ENCODE results near the gene NAV2. TPM values are rescaled to one million over a fixed set of nuclear protein-coding genes. Genes with fewer than 3 reads are reported as not detected.

The NAV2 gene
- total RNA-seq, 1 experiment from 2014 or later: 139 TPM

GRCh38 chr11:20085918-20086317, 373.3 kb downstream of the NAV2 start:
- CTCF ChIA-PET: interaction anchor here (0.7 to 1.7 kb wide), 2 partner anchors 135 to 843 kb away, joined by 3 to 6 read pairs; no protein-coding TSS in a partner anchor
- no peak for TF ChIP-seq CTCF (IDR thresholded peaks at IDR 0.05; ENCODE audit: unreplicated experiment)
- Mint-ChIP-seq H3K36me3 (ENCODE audit: insufficient read depth, unreplicated experiment) (peaks cover 100% of the 10 kb centered on the region), H3K9me3 (ENCODE audit: unreplicated experiment) (no peaks in the 10 kb centered on the region), H3K4me3 (ENCODE audit: unreplicated experiment) (no peak overlapping the region), H3K27ac (ENCODE audit: low read depth, unreplicated experiment) (peak overlapping the region; percentile 34), H3K4me1 (ENCODE audit: insufficient read depth, unreplicated experiment) (peaks cover 9% of the 10 kb centered on the region), H3K27me3 (ENCODE audit: insufficient read depth, unreplicated experiment) (no peaks in the 10 kb centered on the region)
- POLR2A ChIA-PET: no interaction called here
- intact Hi-C loops (cut with micrococcal nuclease): no loop called here
- no peak for DNase-seq (ENCODE audit: unreplicated experiment)
- no TSS peak for BruUV-seq (replicated peaks)

- Mint-ChIP-seq H3K36me3 (ENCODE audit: insufficient read depth, unreplicated experiment) (peaks cover 100% of the 10 kb centered on the region), H3K27me3 (ENCODE audit: insufficient read depth, unreplicated experiment) (no peaks in the 10 kb centered on the region), H3K4me1 (ENCODE audit: insufficient read depth, unreplicated experiment) (peaks cover 9% of the 10 kb centered on the region), H3K9me3 (ENCODE audit: unreplicated experiment) (no peaks in the 10 kb centered on the region), H3K4me3 (ENCODE audit: unreplicated experiment) (no peak overlapping the region), H3K27ac (ENCODE audit: low read depth, unreplicated experiment) (peak overlapping the region; percentile 34)
- no TSS peak for BruUV-seq (replicated peaks)
- intact Hi-C loops (cut with micrococcal nuclease): no loop called here
- ChIA-PET POLR2A (no interaction called here), CTCF (interaction anchor here (1.1 to 1.9 kb wide), 3 partner anchors 8 to 137 kb away, joined by 4 to 6 read pairs (median 4); no protein-coding TSS in a partner anchor)
- no peak for TF ChIP-seq CTCF (IDR thresholded peaks at IDR 0.05; ENCODE audit: unreplicated experiment)
- DNase-seq (ENCODE audit: unreplicated experiment): no peak
These were observed 374.5 kb downstream of the NAV2 start for GRCh38 chr11:20087118-20087521.

GRCh38 chr11:20088397-20089225, 376.0 kb downstream of the NAV2 start:
- POLR2A ChIA-PET: interaction anchor here (0.7 to 1.9 kb wide), 6 partner anchors 17 to 328 kb away, joined by 3 to 8 read pairs (median 3); no protein-coding TSS in a partner anchor
- H3K4me3 Mint-ChIP-seq (ENCODE audit: unreplicated experiment): no peak overlapping the region

More at GRCh38 chr11:20088397-20089225, 376.0 kb downstream of the NAV2 start:
- no peak for DNase-seq (ENCODE audit: unreplicated experiment)
- Mint-ChIP-seq H3K27ac (ENCODE audit: low read depth, unreplicated experiment) (peak overlapping the region; percentile 39), H3K4me1 (ENCODE audit: insufficient read depth, unreplicated experiment) (peaks cover 9% of the 10 kb centered on the region), H3K36me3 (ENCODE audit: insufficient read depth, unreplicated experiment) (peaks cover 100% of the 10 kb centered on the region), H3K9me3 (ENCODE audit: unreplicated experiment) (no peaks in the 10 kb centered on the region), H3K27me3 (ENCODE audit: insufficient read depth, unreplicated experiment) (no peaks in the 10 kb centered on the region)
- CTCF ChIA-PET: interaction anchor here (0.5 to 2.4 kb wide), 8 partner anchors 9 to 151 kb away, joined by 3 to 10 read pairs (median 6); no protein-coding TSS in a partner anchor
- TF ChIP-seq CTCF (IDR thresholded peaks at IDR 0.05; ENCODE audit: unreplicated experiment): no peak
- intact Hi-C loops (cut with micrococcal nuclease): no loop called here
- BruUV-seq (replicated peaks): no TSS peak
